ENCODE measurements around the gene MRPS9.
A peak's percentile ranks its signal among the peaks of the same experiment; 100 is the strongest.

Gene MRPS9

GRCh38 chr2:105037572-105038382 is at the start of gene MRPS9:
MRPS9 (plus strand) TSS chr2:105038069; CDS start chr2:105038093, 24 bp downstream.
- Histone ChIP-seq H3K27ac (ENCODE audit: low read depth, low read length) (no peak within 1 kb of the TSS), H3K9ac (ENCODE audit: low read length) (peak within 1 kb of the TSS; percentile 78), H3K9me3 (ENCODE audit: insufficient read depth, low read length) (no peaks in the 10 kb centered on the region), H3K9me2 (replicated peaks; ENCODE audit: insufficient read depth, low read length) (no peaks in the 10 kb centered on the region), H3K27me3 (ENCODE audit: low read length) (no peaks in the 10 kb centered on the region), H3K36me3 (ENCODE audit: low read length) (peaks cover 5% of the 10 kb centered on the region), H3K4me2 (ENCODE audit: low read depth, low read length, poor library complexity, severe bottlenecking) (peak within 1 kb of the TSS; percentile 78), H3K4me3 (ENCODE audit: insufficient read depth, low read length, poor library complexity, severe bottlenecking) (peak within 1 kb of the TSS; percentile 85), H4K20me1 (ENCODE audit: low read depth, low read length) (no peaks in the 10 kb centered on the region), H3K79me2 (ENCODE audit: insufficient read depth, low read length) (peaks cover 26% of the 10 kb centered on the region; the same call in 1 of the 2 replicates), H3F3A (ENCODE audit: insufficient read depth) (no peaks in the 10 kb centered on the region; the same call in 1 of the 2 replicates), H2AFZ (ENCODE audit: low read depth, low read length, severe bottlenecking) (peak within 1 kb of the TSS; percentile 87)
- no peak for TF ChIP-seq EZH2phosphoT487 (conservative IDR thresholded peaks at IDR 0.05; ENCODE audit: low read length)
- no peak for TF ChIP-seq CTCF (IDR thresholded peaks at IDR 0.05; ENCODE audit: insufficient read depth, low read length, poor library complexity, severe bottlenecking)

- Histone ChIP-seq H3K9me2 (replicated peaks; ENCODE audit: insufficient read depth, low read length) (no peaks in the 10 kb centered on the region), H2AFZ (ENCODE audit: low read depth, low read length, severe bottlenecking) (no peak overlapping the region), H3K36me3 (ENCODE audit: low read length) (no peaks in the 10 kb centered on the region), H3K4me3 (ENCODE audit: insufficient read depth, low read length, poor library complexity, severe bottlenecking) (no peak overlapping the region), H3K9ac (ENCODE audit: low read length) (no peak overlapping the region), H3K27ac (ENCODE audit: low read depth, low read length) (no peak overlapping the region), H3K4me2 (ENCODE audit: low read depth, low read length, poor library complexity, severe bottlenecking) (no peak overlapping the region), H3K9me3 (ENCODE audit: insufficient read depth, low read length) (no peaks in the 10 kb centered on the region), H3F3A (ENCODE audit: insufficient read depth) (no peaks in the 10 kb centered on the region), H3K27me3 (ENCODE audit: low read length) (no peaks in the 10 kb centered on the region), H3K79me2 (ENCODE audit: insufficient read depth, low read length) (no peaks in the 10 kb centered on the region), H4K20me1 (ENCODE audit: low read depth, low read length) (no peaks in the 10 kb centered on the region)
- TF ChIP-seq EZH2phosphoT487 (conservative IDR thresholded peaks at IDR 0.05; ENCODE audit: low read length) (no peak), CTCF (IDR thresholded peaks at IDR 0.05; ENCODE audit: insufficient read depth, low read length, poor library complexity, severe bottlenecking) (no peak)
These were observed 32.5 kb upstream of the MRPS9 start for GRCh38 chr2:105005181-105005951.

- no peak overlapping the region for H3K4me3 ChIP-seq (ENCODE audit: insufficient read depth, low read length, poor library complexity, severe bottlenecking)
- no peaks in the 10 kb centered on the region for H3K36me3 ChIP-seq (ENCODE audit: low read length)
- no peaks in the 10 kb centered on the region for H3K9me3 ChIP-seq (ENCODE audit: insufficient read depth, low read length)
- H3F3A ChIP-seq (ENCODE audit: insufficient read depth), result no peaks in the 10 kb centered on the region
- H3K9ac ChIP-seq (ENCODE audit: low read length), result no peak overlapping the region
- H3K27ac ChIP-seq (ENCODE audit: low read depth, low read length), result no peak overlapping the region
- H3K9me2 ChIP-seq (replicated peaks; ENCODE audit: insufficient read depth, low read length), result no peaks in the 10 kb centered on the region
- H3K27me3 ChIP-seq (ENCODE audit: low read length), result no peaks in the 10 kb centered on the region
- H4K20me1 ChIP-seq (ENCODE audit: low read depth, low read length), result no peaks in the 10 kb centered on the region
- TF ChIP-seq CTCF (IDR thresholded peaks at IDR 0.05; ENCODE audit: insufficient read depth, low read length, poor library complexity, severe bottlenecking), result no peak
- no peak for TF ChIP-seq EZH2phosphoT487 (conservative IDR thresholded peaks at IDR 0.05; ENCODE audit: low read length)
- H3K79me2 ChIP-seq (ENCODE audit: insufficient read depth, low read length), result no peaks in the 10 kb centered on the region
- no peak overlapping the region for H3K4me2 ChIP-seq (ENCODE audit: low read depth, low read length, poor library complexity, severe bottlenecking)
- H2AFZ ChIP-seq (ENCODE audit: low read depth, low read length, severe bottlenecking), result no peak overlapping the region
These were observed 30.5 kb upstream of the MRPS9 start for GRCh38 chr2:105007367-105007766.
